Measurements from ENCODE around the gene ZFP1.

The ZFP1 gene

DNA sequence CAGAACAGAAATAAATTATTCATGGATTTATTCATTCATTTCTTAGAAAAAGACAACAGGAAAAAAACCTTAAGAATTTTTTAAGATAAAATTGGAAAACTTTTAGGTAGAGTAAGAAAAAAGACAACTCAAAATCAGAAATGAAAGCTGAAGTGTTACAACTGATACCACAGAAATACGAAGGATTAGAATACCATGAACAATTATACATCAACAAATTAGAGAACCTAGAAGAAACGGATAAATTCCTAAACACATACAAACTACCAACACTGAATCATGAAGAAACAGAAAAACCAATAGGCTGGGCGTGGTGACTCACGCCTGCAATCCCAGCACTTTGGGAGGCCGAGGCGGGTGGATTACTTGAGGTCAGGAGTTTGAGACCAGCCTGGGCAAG is 30.9 kb downstream of the ZFP1 start:
- no peak overlapping the region for H3K4me3 ChIP-seq (ENCODE audit: low read depth in 1 of 2, low read length in 2 of 2)
- H3K9ac ChIP-seq (ENCODE audit: low read depth, low read length) = no peak overlapping the region
- no peaks in the 10 kb centered on the region for H4K20me1 ChIP-seq (ENCODE audit: insufficient read depth, low read length)
- TF ChIP-seq, protein P1, sequence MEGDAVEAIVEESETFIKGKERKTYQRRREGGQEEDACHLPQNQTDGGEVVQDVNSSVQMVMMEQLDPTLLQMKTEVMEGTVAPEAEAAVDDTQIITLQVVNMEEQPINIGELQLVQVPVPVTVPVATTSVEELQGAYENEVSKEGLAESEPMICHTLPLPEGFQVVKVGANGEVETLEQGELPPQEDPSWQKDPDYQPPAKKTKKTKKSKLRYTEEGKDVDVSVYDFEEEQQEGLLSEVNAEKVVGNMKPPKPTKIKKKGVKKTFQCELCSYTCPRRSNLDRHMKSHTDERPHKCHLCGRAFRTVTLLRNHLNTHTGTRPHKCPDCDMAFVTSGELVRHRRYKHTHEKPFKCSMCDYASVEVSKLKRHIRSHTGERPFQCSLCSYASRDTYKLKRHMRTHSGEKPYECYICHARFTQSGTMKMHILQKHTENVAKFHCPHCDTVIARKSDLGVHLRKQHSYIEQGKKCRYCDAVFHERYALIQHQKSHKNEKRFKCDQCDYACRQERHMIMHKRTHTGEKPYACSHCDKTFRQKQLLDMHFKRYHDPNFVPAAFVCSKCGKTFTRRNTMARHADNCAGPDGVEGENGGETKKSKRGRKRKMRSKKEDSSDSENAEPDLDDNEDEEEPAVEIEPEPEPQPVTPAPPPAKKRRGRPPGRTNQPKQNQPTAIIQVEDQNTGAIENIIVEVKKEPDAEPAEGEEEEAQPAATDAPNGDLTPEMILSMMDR (IDR thresholded peaks at IDR 0.05; ENCODE audit: borderline replicate concordance, extremely low read depth, low read length, poor library complexity, severe bottlenecking) = no peak
- TF ChIP-seq EZH2 (IDR thresholded peaks at IDR 0.05; ENCODE audit: borderline replicate concordance, low read depth, low read length, severe bottlenecking) = no peak
- H3K79me2 ChIP-seq (ENCODE audit: insufficient read depth, low read length) = no peaks in the 10 kb centered on the region
- no peaks in the 10 kb centered on the region for H3K4me1 ChIP-seq (ENCODE audit: insufficient read depth, low read length)
- H3K4me2 ChIP-seq (ENCODE audit: insufficient read depth, low read length) = no peak overlapping the region
- H2AFZ ChIP-seq (ENCODE audit: low read depth, low read length) = no peak overlapping the region
- no peaks in the 10 kb centered on the region for H3K36me3 ChIP-seq (ENCODE audit: insufficient read depth, low read length)
- no peak for DNase-seq
- no peaks in the 10 kb centered on the region for H3K27me3 ChIP-seq (ENCODE audit: insufficient read depth, low read length, poor library complexity)
- peaks cover 13% of the 10 kb centered on the region for H3K9me3 ChIP-seq (ENCODE audit: insufficient read depth, low read length, severe bottlenecking)
- H3K27ac ChIP-seq (ENCODE audit: low read length) = no peak overlapping the region
- no peak for ATAC-seq (ENCODE audit: insufficient read depth, low read depth)

DNA sequence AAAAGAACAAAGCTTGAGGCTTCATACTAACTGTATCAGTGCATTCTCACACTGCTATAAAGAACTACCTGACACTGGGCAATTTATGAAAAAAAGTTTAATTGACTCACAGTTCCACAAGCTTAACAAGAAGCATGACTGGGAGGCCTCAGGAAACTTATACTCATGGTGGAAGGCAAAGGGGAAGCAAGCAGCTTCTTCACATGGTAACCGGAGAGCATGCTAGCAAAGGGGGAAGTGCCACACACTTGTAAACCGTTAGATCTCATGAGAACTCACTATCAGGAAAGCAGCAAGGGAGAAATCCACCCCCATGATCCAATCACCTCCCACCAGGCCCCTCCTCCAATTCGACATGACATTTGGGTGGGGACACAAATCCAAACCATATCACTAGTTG is 33.3 kb downstream of the ZFP1 start:
- no peak overlapping the region for H3K4me3 ChIP-seq (ENCODE audit: low read depth in 1 of 2, low read length in 2 of 2)
- H3K4me2 ChIP-seq (ENCODE audit: insufficient read depth, low read length) = no peak overlapping the region
- DNase-seq (no peak), ATAC-seq (ENCODE audit: insufficient read depth, low read depth) (no peak)
- peaks cover 3% of the 10 kb centered on the region for H3K9me3 ChIP-seq (ENCODE audit: insufficient read depth, low read length, severe bottlenecking)
- no peaks in the 10 kb centered on the region for H4K20me1 ChIP-seq (ENCODE audit: insufficient read depth, low read length)
- no peaks in the 10 kb centered on the region for H3K4me1 ChIP-seq (ENCODE audit: insufficient read depth, low read length)
- H2AFZ ChIP-seq (ENCODE audit: low read depth, low read length) = no peak overlapping the region
- no peak overlapping the region for H3K27ac ChIP-seq (ENCODE audit: low read length)
- no peaks in the 10 kb centered on the region for H3K36me3 ChIP-seq (ENCODE audit: insufficient read depth, low read length)
- TF ChIP-seq, protein P1 (IDR thresholded peaks at IDR 0.05; ENCODE audit: borderline replicate concordance, extremely low read depth, low read length, poor library complexity, severe bottlenecking) = no peak
- no peak for TF ChIP-seq EZH2 (IDR thresholded peaks at IDR 0.05; ENCODE audit: borderline replicate concordance, low read depth, low read length, severe bottlenecking)
- H3K9ac ChIP-seq (ENCODE audit: low read depth, low read length) = no peak overlapping the region
- H3K27me3 ChIP-seq (ENCODE audit: insufficient read depth, low read length, poor library complexity) = no peaks in the 10 kb centered on the region
- H3K79me2 ChIP-seq (ENCODE audit: insufficient read depth, low read length) = no peaks in the 10 kb centered on the region

DNA sequence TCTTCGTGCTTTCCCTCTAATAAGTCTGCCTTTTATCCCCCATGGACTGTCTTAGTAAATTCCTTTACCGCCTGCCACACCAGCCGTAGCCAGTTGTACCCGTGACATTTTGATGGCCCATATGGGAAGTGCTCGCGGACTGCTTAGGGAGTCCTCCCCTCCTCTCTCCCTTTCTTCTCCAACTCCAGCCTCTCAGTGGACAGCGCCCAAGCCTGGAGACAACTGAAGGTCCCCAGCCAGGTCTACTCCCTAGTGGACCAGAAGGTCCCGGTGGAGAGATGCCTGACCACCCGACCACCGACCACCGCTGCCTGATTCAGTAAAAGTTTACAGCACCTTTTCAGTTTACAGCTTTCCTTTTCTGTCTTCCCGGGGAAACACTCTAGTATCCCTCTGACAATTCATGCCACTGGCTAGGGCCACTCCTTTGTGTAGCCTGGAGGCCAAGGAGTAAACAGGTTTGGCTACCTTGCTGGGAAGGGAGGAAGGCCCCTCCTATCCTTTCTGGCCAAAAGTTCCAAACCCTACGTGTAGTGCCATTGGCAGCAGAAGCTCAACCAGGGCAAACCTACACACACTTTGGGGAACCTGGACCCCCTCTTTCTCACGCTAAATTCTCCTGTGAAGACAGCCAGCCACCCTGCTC is 40.6 kb downstream of the ZFP1 start:
- Histone ChIP-seq H3K4me3 (ENCODE audit: low read depth in 1 of 2, low read length in 2 of 2) (no peak overlapping the region), H4K20me1 (ENCODE audit: insufficient read depth, low read length) (no peaks in the 10 kb centered on the region), H3K27me3 (ENCODE audit: insufficient read depth, low read length, poor library complexity) (peaks cover 4% of the 10 kb centered on the region), H3K9ac (ENCODE audit: low read depth, low read length) (no peak overlapping the region), H3K4me1 (ENCODE audit: insufficient read depth, low read length) (no peaks in the 10 kb centered on the region), H3K4me2 (ENCODE audit: insufficient read depth, low read length) (no peak overlapping the region), H2AFZ (ENCODE audit: low read depth, low read length) (no peak overlapping the region), H3K27ac (ENCODE audit: low read length) (no peak overlapping the region), H3K79me2 (ENCODE audit: insufficient read depth, low read length) (no peaks in the 10 kb centered on the region), H3K9me3 (ENCODE audit: insufficient read depth, low read length, severe bottlenecking) (no peaks in the 10 kb centered on the region), H3K36me3 (ENCODE audit: insufficient read depth, low read length) (no peaks in the 10 kb centered on the region)
- TF ChIP-seq, protein P1 (IDR thresholded peaks at IDR 0.05; ENCODE audit: borderline replicate concordance, extremely low read depth, low read length, poor library complexity, severe bottlenecking) = no peak
- no peak for TF ChIP-seq EZH2 (IDR thresholded peaks at IDR 0.05; ENCODE audit: borderline replicate concordance, low read depth, low read length, severe bottlenecking)
- no peak for DNase-seq
- no peak for ATAC-seq (ENCODE audit: insufficient read depth, low read depth)
